B cell (primary cell): Measurements from ENCODE around the gene TCP11L2. TPM values are rescaled to one million over a fixed set of nuclear protein-coding genes. Genes with fewer than 3 reads are reported as not detected.

Experiments used
- ATAC-seq: fragments of 200-7000 bp; cut with Tn5 transposase; one replicate; pipeline ENCODE4 v1.10.0; 2021; ENCODE audit warnings: low read depth, mild to moderate bottlenecking, moderate number of reproducible peaks, moderate library complexity
- CTCF ChIA-PET: fragments of 350-600 bp; sonication (Branson Sonifier 250); formaldehyde crosslinking; loops from one replicate; lab custom pipeline; 2021; ENCODE audit warnings: antibody characterized with exemption, inconsistent platforms; lab: Charles Lee
- POLR2A ChIA-PET: fragments of 350-600 bp; sonication (Branson Sonifier 250); formaldehyde crosslinking; loops from one replicate; lab custom pipeline; 2021; ENCODE audit warnings: antibody characterized with exemption; lab: Charles Lee
- DNase-seq: peaks from one replicate; pipeline ENCODE4 v3.0.0; 2013
- H2AFZ ChIP-seq: 2 replicates; pipeline ENCODE4 v1.6.1; 2012; ENCODE audit warnings: mild to moderate bottlenecking, low read depth, low read length; ENCODE audit not compliant: insufficient read depth, poor library complexity, severe bottlenecking
- H3K27ac ChIP-seq, 2 donors: 1 replicate in 1 of 2; 2 replicates in 1 of 2; pipeline ENCODE4 v1.5.1; 2012 to 2013; ENCODE audit warnings: low read length in 2 of 2, mild to moderate bottlenecking in 2 of 2, moderate library complexity in 1 of 2
- H3K27me3 ChIP-seq, 4 experiments: fragments of 200-600 bp in 1 of 4; sonication (generic) in 1 of 4; replicated peaks in 1 of 4; 1 replicate in 2 of 4; 2 replicates in 2 of 4; pipeline versions ENCODE4 v1.6.1 to v1.7.0; 2013 to 2016; ENCODE audit warnings: low read length in 3 of 4, mild to moderate bottlenecking in 2 of 4, mixed read lengths in 1 of 4, moderate library complexity in 1 of 4; ENCODE audit not compliant: insufficient read depth in 4 of 4, control insufficient read depth in 3 of 4; ENCODE audit errors: control extremely low read depth in 1 of 4
- H3K36me3 ChIP-seq, 2 experiments: replicated peaks in 1 of 2; 1 replicate in 1 of 2; 2 replicates in 1 of 2; pipeline versions ENCODE4 v1.6.1 to v1.7.1; 2013; ENCODE audit warnings: low read length in 1 of 2; ENCODE audit not compliant: insufficient read depth in 2 of 2, control insufficient read depth in 1 of 2; ENCODE audit errors: control extremely low read depth in 1 of 2, extremely low read depth in 1 of 2
- H3K4me1 ChIP-seq, 2 donors: fragments of 200-600 bp in 1 of 2; sonication (generic) in 1 of 2; 1 replicate in 1 of 2; 2 replicates in 1 of 2; pipeline versions ENCODE4 v1.5.1 to v1.6.1; 2013 to 2017; ENCODE audit warnings: low read length in 2 of 2; ENCODE audit not compliant: control insufficient read depth in 2 of 2, insufficient read depth in 2 of 2
- H3K4me2 ChIP-seq: replicated peaks from 2 replicates; pipeline ENCODE3; 2012; ENCODE audit warnings: mild to moderate bottlenecking, low read depth, low read length; ENCODE audit not compliant: poor library complexity, severe bottlenecking
- H3K4me3 ChIP-seq, 5 experiments: fragments of 200-600 bp in 1 of 5; sonication (generic) in 1 of 5; 1 replicate in 3 of 5; 2 replicates in 2 of 5; pipeline versions ENCODE4 v1.5.1 to v1.7.0; 2011 to 2016; ENCODE audit warnings: low read length in 4 of 5, mild to moderate bottlenecking in 4 of 5, low read depth in 2 of 5, control low read depth in 1 of 5, moderate library complexity in 1 of 5; ENCODE audit not compliant: insufficient read depth in 1 of 5; ENCODE audit errors: control extremely low read depth in 1 of 5, extremely low read depth in 1 of 5
- H3K79me2 ChIP-seq: fragments of 200-600 bp; sonication (generic); one replicate; pipeline ENCODE4 v1.6.0; 2016; ENCODE audit warnings: low read length; ENCODE audit not compliant: control insufficient read depth, insufficient read depth
- H3K9ac ChIP-seq: fragments of 200-600 bp; sonication (generic); 2 replicates; pipeline ENCODE4 v1.6.1; 2017; ENCODE audit warnings: mild to moderate bottlenecking, low read length, moderate library complexity
- H3K9me3 ChIP-seq, 3 donors: one replicate each; pipeline versions ENCODE4 v1.6.1 to v1.7.1; 2013; ENCODE audit warnings: low read length in 2 of 3; ENCODE audit not compliant: control insufficient read depth in 2 of 3, insufficient read depth in 1 of 3; ENCODE audit errors: control extremely low read depth in 1 of 3
- H4K20me1 ChIP-seq: 2 replicates; pipeline ENCODE4 v1.6.0; 2012; ENCODE audit warnings: mild to moderate bottlenecking, low read length; ENCODE audit not compliant: insufficient read depth, control insufficient read depth, poor library complexity, severe bottlenecking
- H3K27ac Mint-ChIP-seq: one replicate; pipeline ENCODE4 v1.8.0; 2021; ENCODE audit warnings: mixed read lengths
- H3K27me3 Mint-ChIP-seq: one replicate; pipeline ENCODE4 v1.8.0; 2021; ENCODE audit warnings: mixed read lengths
- H3K4me1 Mint-ChIP-seq: one replicate; pipeline ENCODE4 v1.8.0; 2021; ENCODE audit warnings: mixed read lengths
- H3K4me3 Mint-ChIP-seq: one replicate; pipeline ENCODE4 v1.8.0; 2021; ENCODE audit warnings: mixed read lengths
- H3K9me3 Mint-ChIP-seq: one replicate; pipeline ENCODE4 v1.8.0; 2022; ENCODE audit warnings: mixed read lengths; ENCODE audit not compliant: insufficient read depth
- CTCF ChIP-seq: fragments of 200-600 bp; IDR thresholded peaks from one replicate; pipeline ENCODE4 v1.8.0; 2022; ENCODE audit warnings: antibody characterized with exemption, mild to moderate bottlenecking
- EZH2 ChIP-seq: IDR thresholded peaks from 2 replicates; pipeline ENCODE4 v1.6.1; 2012; ENCODE audit warnings: borderline replicate concordance, low read depth, mild to moderate bottlenecking, moderate library complexity, low read length; ENCODE audit not compliant: insufficient read depth, poor library complexity, severe bottlenecking
- WGBS: methylation state at CpG from one replicate; pipeline ENCODE4 v1.1.5; 2013; ENCODE audit warnings: missing lambda C conversion rate; ENCODE audit not compliant: insufficient coverage; 5-methylcytosine and 5-hydroxymethylcytosine counted together
- intact Hi-C: fragments of 100-400 bp; cut with micrococcal nuclease; formaldehyde crosslinking; loops from one replicate; pipeline ENCODE4 v1.10.0; 2022
- polyA plus RNA-seq: library from polyadenylated mRNA; depleted of rRNA; stranded (reverse); fragments of >200 nt; gene quantifications from 2 replicates; pipeline ENCODE4 v1.2.3, GENCODE V29; 2012
- total RNA-seq, 2 donors: library from RNA; stranded (reverse); fragments of 120-200 nt in 1 of 2; gene quantifications; 1 replicate in 1 of 2; 2 replicates in 1 of 2; pipeline versions ENCODE4 v1.2.3 to v1.2.4, GENCODE V29; 2013 to 2022

TCP11L2 gene
- total and polyA plus RNA-seq, 2 donors (not counting 1 experiment from before 2014, with no cell fraction given) = 30.4 to 306 TPM

GRCh38 chr12:106271575-106272505, 30.7 kb upstream of the TCP11L2 start:
- no peaks in the 10 kb centered on the region for H3K9me3 ChIP-seq
- H2AFZ ChIP-seq = no peak overlapping the region
- H3K27ac ChIP-seq = no peak overlapping the region
- WGBS = no CpG with 5 or more reads among the region's 5 CpGs
- Mint-ChIP-seq H3K4me3 (no peak overlapping the region), H3K27ac (no peak overlapping the region), H3K9me3 (no peaks in the 10 kb centered on the region), H3K4me1 (peaks cover 29% of the 10 kb centered on the region), H3K27me3 (no peaks in the 10 kb centered on the region)
- no peak overlapping the region for H3K4me3 ChIP-seq
- peaks cover 18 to 19% of the 10 kb centered on the region in 2 donors for H3K4me1 ChIP-seq
- intact Hi-C loops = no loop called here
- peaks cover 0 to 15% (median 4%) of the 10 kb centered on the region in 4 experiments for H3K27me3 ChIP-seq
- no peaks in the 10 kb centered on the region for H4K20me1 ChIP-seq
- H3K4me2 ChIP-seq = no peak overlapping the region
- POLR2A ChIA-PET = no interaction called here
- DNase-seq (no peak), ATAC-seq (no peak)
- no peaks in the 10 kb centered on the region for H3K79me2 ChIP-seq
- no peak overlapping the region for H3K9ac ChIP-seq
- CTCF ChIA-PET = interaction anchor here (1.2 to 16.6 kb wide), 5 partner anchors 10 to 44 kb away, joined by 3 to 393 read pairs (median 7); no protein-coding TSS in a partner anchor
- H3K36me3 ChIP-seq = no peaks in the 10 kb centered on the region
- TF ChIP-seq CTCF (no peak), EZH2 (no peak)

DNA sequence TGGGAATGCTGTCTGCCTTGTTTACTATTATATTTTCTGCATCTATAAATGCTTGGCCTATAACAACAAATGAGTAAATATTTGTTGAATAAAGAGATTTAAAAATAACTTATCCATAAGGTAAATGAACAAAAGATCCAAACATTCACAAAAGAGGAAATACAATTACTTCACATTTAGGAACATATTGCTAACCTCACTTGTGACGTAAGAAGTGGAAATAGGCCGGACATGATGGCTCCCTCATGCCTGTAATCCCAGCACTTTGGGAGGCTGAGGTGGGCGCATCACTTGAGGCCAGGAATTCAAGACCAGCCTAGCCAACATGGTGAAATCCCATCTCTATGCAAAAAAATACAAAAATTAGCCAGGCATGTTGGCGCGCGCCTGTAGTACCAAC, 29.0 kb upstream of the TCP11L2 start:
- WGBS = 100% methylated on average over 6 of the region's 6 CpGs
- peaks cover 41% of the 10 kb centered on the region for H3K4me1 Mint-ChIP-seq
- Histone ChIP-seq H3K9me3 (no peaks in the 10 kb centered on the region), H3K27ac (no peak overlapping the region), H4K20me1 (no peaks in the 10 kb centered on the region), H3K4me2 (no peak overlapping the region), H3K4me1 (peaks cover 18 to 19% of the 10 kb centered on the region in 2 donors), H2AFZ (no peak overlapping the region), H3K27me3 (peaks cover 0 to 15% (median 3%) of the 10 kb centered on the region in 4 experiments), H3K4me3 (no peak overlapping the region), H3K9ac (no peak overlapping the region), H3K36me3 (no peaks in the 10 kb centered on the region), H3K79me2 (no peaks in the 10 kb centered on the region)
- intact Hi-C loops = no loop called here
- ATAC-seq (no peak), DNase-seq (no peak)
- no peak overlapping the region for H3K27ac Mint-ChIP-seq
- no peaks in the 10 kb centered on the region for H3K27me3 Mint-ChIP-seq
- TF ChIP-seq EZH2 = no peak
- no peak for TF ChIP-seq CTCF
- ChIA-PET POLR2A (no interaction called here), CTCF (interaction anchor here (1.1 to 16.6 kb wide), 3 partner anchors 9 to 46 kb away, joined by 4 to 393 read pairs (median 13); no protein-coding TSS in a partner anchor)
- peak overlapping the region; percentile 6 for H3K4me3 Mint-ChIP-seq
- no peaks in the 10 kb centered on the region for H3K9me3 Mint-ChIP-seq
